Subcutaneous adipose tissue (tissue), 4 donors: ENCODE measurements around the gene ADAM33. TPM values are rescaled to one million over a fixed set of nuclear protein-coding genes. Genes with fewer than 3 reads are reported as not detected.

Experiments used
- CTCF ChIP-seq: fragments of 450-650 bp; IDR thresholded peaks from one replicate; pipeline ENCODE4 v1.5.1; 2016; ENCODE audit warnings: low read depth, mild to moderate bottlenecking, control low read depth, antibody characterized with exemption, moderate library complexity
- total RNA-seq, 4 donors: library from RNA; depleted of rRNA; stranded (reverse); fragments of >200 nt; gene quantifications; one replicate each; pipeline ENCODE4 v1.1.0, GENCODE V29; 2016

The ADAM33 gene
- total RNA-seq, 4 donors from 2014 or later, result 23.6 to 43.9 (median 39.0) TPM

- no peak for TF ChIP-seq CTCF
Observed at GRCh38 chr20:3686421-3686820, 4.6 kb upstream of the ADAM33 start.

- no peak for TF ChIP-seq CTCF
Observed at GRCh38 chr20:3685341-3685740, 3.5 kb upstream of the ADAM33 start.

- TF ChIP-seq CTCF, result no peak
Observed at GRCh38 chr20:3681352-3681930, 369 bp downstream of the ADAM33 start.

- no peak for TF ChIP-seq CTCF
Observed at GRCh38 chr20:3680701-3681351, 984 bp downstream of the ADAM33 start.

GRCh38 chr20:3679749-3680700 is 1.8 kb downstream of the ADAM33 start:
- TF ChIP-seq CTCF, result no peak

GRCh38 chr20:3678856-3679720 is 2.7 kb downstream of the ADAM33 start:
- no peak for TF ChIP-seq CTCF
